ENCODE measurements around the gene CHPF.

CHPF gene

GRCh38 chr2:219543596-219544358 lies at the start of gene CHPF, which contains the start of gene TMEM198:
TSS of gene CHPF (minus strand) at chr2:219543809. CDS start at chr2:219543538, 271 bp downstream.
TSS of gene TMEM198 (plus strand) at chr2:219544028. CDS start at chr2:219544728, 700 bp downstream.
- peak within 1 kb of the TSS; percentile 87 for H2AFZ ChIP-seq (ENCODE audit: low read depth, low read length)
- H3K4me1 ChIP-seq (ENCODE audit: insufficient read depth, low read length) = peaks cover 19% of the 10 kb centered on the region
- no peaks in the 10 kb centered on the region for H3K27me3 ChIP-seq (ENCODE audit: insufficient read depth, low read length)
- H3K9me3 ChIP-seq (ENCODE audit: low read length) = no peaks in the 10 kb centered on the region
- peak within 1 kb of the TSS; percentile 68 for H3K4me3 ChIP-seq (ENCODE audit: low read length)
- peaks cover 38% of the 10 kb centered on the region for H3K36me3 ChIP-seq (ENCODE audit: insufficient read depth, low read length)

GRCh38 chr2:219593154-219593553 lies 49.5 kb upstream of the CHPF start:
- H3K9me3 ChIP-seq (ENCODE audit: low read length) = no peaks in the 10 kb centered on the region
- H2AFZ ChIP-seq (ENCODE audit: low read depth, low read length) = no peak overlapping the region
- no peaks in the 10 kb centered on the region for H3K27me3 ChIP-seq (ENCODE audit: insufficient read depth, low read length)
- H3K4me3 ChIP-seq (ENCODE audit: low read length) = no peak overlapping the region
- no peaks in the 10 kb centered on the region for H3K36me3 ChIP-seq (ENCODE audit: insufficient read depth, low read length)
- peaks cover 14% of the 10 kb centered on the region for H3K4me1 ChIP-seq (ENCODE audit: insufficient read depth, low read length)

- peaks cover 14% of the 10 kb centered on the region for H3K4me1 ChIP-seq (ENCODE audit: insufficient read depth, low read length)
- no peaks in the 10 kb centered on the region for H3K9me3 ChIP-seq (ENCODE audit: low read length)
- no peak overlapping the region for H2AFZ ChIP-seq (ENCODE audit: low read depth, low read length)
These were observed 49.1 kb upstream of the CHPF start for GRCh38 chr2:219592736-219593135.

GRCh38 chr2:219591091-219591490 lies 47.5 kb upstream of the CHPF start:
- Histone ChIP-seq H3K4me3 (ENCODE audit: low read length) (no peak overlapping the region), H3K36me3 (ENCODE audit: insufficient read depth, low read length) (no peaks in the 10 kb centered on the region), H3K9me3 (ENCODE audit: low read length) (no peaks in the 10 kb centered on the region), H3K27me3 (ENCODE audit: insufficient read depth, low read length) (peaks cover 6% of the 10 kb centered on the region), H2AFZ (ENCODE audit: low read depth, low read length) (no peak overlapping the region), H3K4me1 (ENCODE audit: insufficient read depth, low read length) (peaks cover 6% of the 10 kb centered on the region)

More at GRCh38 chr2:219592736-219593135, 49.1 kb upstream of the CHPF start:
- H3K36me3 ChIP-seq (ENCODE audit: insufficient read depth, low read length) = no peaks in the 10 kb centered on the region
- H3K4me3 ChIP-seq (ENCODE audit: low read length) = no peak overlapping the region
- H3K27me3 ChIP-seq (ENCODE audit: insufficient read depth, low read length) = no peaks in the 10 kb centered on the region

- Histone ChIP-seq H2AFZ (ENCODE audit: low read depth, low read length) (no peak overlapping the region), H3K27me3 (ENCODE audit: insufficient read depth, low read length) (peaks cover 16% of the 10 kb centered on the region), H3K36me3 (ENCODE audit: insufficient read depth, low read length) (no peaks in the 10 kb centered on the region), H3K4me1 (ENCODE audit: insufficient read depth, low read length) (peaks cover 21% of the 10 kb centered on the region), H3K4me3 (ENCODE audit: low read length) (no peak overlapping the region), H3K9me3 (ENCODE audit: low read length) (no peaks in the 10 kb centered on the region)
These were observed 37.7 kb upstream of the CHPF start for GRCh38 chr2:219581346-219581745.

GRCh38 chr2:219578811-219579613 lies 35.4 kb upstream of the CHPF start:
- Histone ChIP-seq H3K27me3 (ENCODE audit: insufficient read depth, low read length) (peaks cover 4% of the 10 kb centered on the region), H2AFZ (ENCODE audit: low read depth, low read length) (no peak overlapping the region), H3K9me3 (ENCODE audit: low read length) (no peaks in the 10 kb centered on the region), H3K36me3 (ENCODE audit: insufficient read depth, low read length) (no peaks in the 10 kb centered on the region), H3K4me1 (ENCODE audit: insufficient read depth, low read length) (peaks cover 24% of the 10 kb centered on the region), H3K4me3 (ENCODE audit: low read length) (no peak overlapping the region)

GRCh38 chr2:219576505-219577388 lies 33.1 kb upstream of the CHPF start:
- Histone ChIP-seq H3K9me3 (ENCODE audit: low read length) (no peaks in the 10 kb centered on the region), H3K4me3 (ENCODE audit: low read length) (peak overlapping the region; percentile 21), H3K4me1 (ENCODE audit: insufficient read depth, low read length) (peaks cover 29% of the 10 kb centered on the region), H3K27me3 (ENCODE audit: insufficient read depth, low read length) (peaks cover 3% of the 10 kb centered on the region), H3K36me3 (ENCODE audit: insufficient read depth, low read length) (no peaks in the 10 kb centered on the region), H2AFZ (ENCODE audit: low read depth, low read length) (peak overlapping the region; percentile 33)

GRCh38 chr2:219575566-219576504 lies 32.2 kb upstream of the CHPF start:
- Histone ChIP-seq H3K4me1 (ENCODE audit: insufficient read depth, low read length) (peaks cover 32% of the 10 kb centered on the region), H3K27me3 (ENCODE audit: insufficient read depth, low read length) (peaks cover 3% of the 10 kb centered on the region), H3K36me3 (ENCODE audit: insufficient read depth, low read length) (no peaks in the 10 kb centered on the region), H3K9me3 (ENCODE audit: low read length) (no peaks in the 10 kb centered on the region), H2AFZ (ENCODE audit: low read depth, low read length) (no peak overlapping the region), H3K4me3 (ENCODE audit: low read length) (no peak overlapping the region)

GRCh38 chr2:219574484-219575311 lies 31.1 kb upstream of the CHPF start:
- Histone ChIP-seq H3K9me3 (ENCODE audit: low read length) (no peaks in the 10 kb centered on the region), H3K4me3 (ENCODE audit: low read length) (no peak overlapping the region), H2AFZ (ENCODE audit: low read depth, low read length) (no peak overlapping the region), H3K4me1 (ENCODE audit: insufficient read depth, low read length) (peaks cover 35% of the 10 kb centered on the region), H3K27me3 (ENCODE audit: insufficient read depth, low read length) (peaks cover 3% of the 10 kb centered on the region), H3K36me3 (ENCODE audit: insufficient read depth, low read length) (peaks cover 4% of the 10 kb centered on the region)

GRCh38 chr2:219573166-219573565 lies 29.6 kb upstream of the CHPF start:
- peaks cover 14% of the 10 kb centered on the region for H3K36me3 ChIP-seq (ENCODE audit: insufficient read depth, low read length)
- no peak overlapping the region for H2AFZ ChIP-seq (ENCODE audit: low read depth, low read length)
- H3K27me3 ChIP-seq (ENCODE audit: insufficient read depth, low read length) = peaks cover 3% of the 10 kb centered on the region
- H3K4me1 ChIP-seq (ENCODE audit: insufficient read depth, low read length) = peaks cover 30% of the 10 kb centered on the region
- H3K4me3 ChIP-seq (ENCODE audit: low read length) = no peak overlapping the region
- no peaks in the 10 kb centered on the region for H3K9me3 ChIP-seq (ENCODE audit: low read length)

GRCh38 chr2:219572237-219573001 lies 28.8 kb upstream of the CHPF start, which contains the start of gene INHA:
TSS of gene INHA (plus strand) at chr2:219572310. CDS start at chr2:219572375, 65 bp downstream.
- Histone ChIP-seq H3K36me3 (ENCODE audit: insufficient read depth, low read length) (peaks cover 18% of the 10 kb centered on the region), H3K4me1 (ENCODE audit: insufficient read depth, low read length) (peaks cover 25% of the 10 kb centered on the region), H2AFZ (ENCODE audit: low read depth, low read length) (peak within 1 kb of the TSS; percentile 68), H3K9me3 (ENCODE audit: low read length) (no peaks in the 10 kb centered on the region), H3K27me3 (ENCODE audit: insufficient read depth, low read length) (peaks cover 3% of the 10 kb centered on the region), H3K4me3 (ENCODE audit: low read length) (peak within 1 kb of the TSS; percentile 89)

Measured in neuron (in vitro differentiated cells).